HepG2 (cell line): ENCODE data around the gene LDHAL6B.

Experiments used
- CAMTA2 ChIP-seq: sonication (generic); formaldehyde crosslinking; IDR thresholded peaks from 2 replicates; pipeline ENCODE4 v1.4.0; 2020; ENCODE audit warnings: mild to moderate bottlenecking, missing genetic modification reagents, borderline replicate concordance
- CTCF ChIP-seq: sonication (generic); formaldehyde crosslinking; IDR thresholded peaks from 2 replicates; pipeline ENCODE4 v1.5.0; 2020; ENCODE audit warnings: mild to moderate bottlenecking, missing genetic modification reagents, moderate library complexity
- EZH2 ChIP-seq: conservative IDR thresholded peaks from 2 replicates; pipeline ENCODE4 v1.6.1; 2012; ENCODE audit warnings: mild to moderate bottlenecking, low read depth, low read length, moderate library complexity
- GABPA ChIP-seq, 2 experiments: IDR thresholded peaks; 2 replicates each; pipeline ENCODE4 v1.6.1; 2011 to 2016; ENCODE audit warnings: low read depth in 2 of 2, low read length in 1 of 2, missing biosample characterization in 1 of 2, missing genetic modification characterization in 1 of 2
- GTF2F1 ChIP-seq: fragments of 150-350 bp; IDR thresholded peaks from 2 replicates; pipeline ENCODE4 v1.6.1; 2014; ENCODE audit warnings: low read length
- TGIF2 ChIP-seq: IDR thresholded peaks from 2 replicates; pipeline ENCODE4 v1.6.1; 2016; ENCODE audit warnings: control low read depth, missing compliant biosample characterization
- YEATS4 ChIP-seq: sonication (generic); formaldehyde crosslinking; IDR thresholded peaks from 2 replicates; pipeline ENCODE4 v1.4.0; 2020; ENCODE audit warnings: missing genetic modification reagents, borderline replicate concordance
- ZBTB7A ChIP-seq: sonication (generic); formaldehyde crosslinking; IDR thresholded peaks from 2 replicates; pipeline ENCODE4 v1.8.0; 2022; ENCODE audit warnings: mild to moderate bottlenecking, missing genetic modification reagents
- ZKSCAN8 ChIP-seq: IDR thresholded peaks from 2 replicates; pipeline ENCODE4 v1.6.1; 2016; ENCODE audit warnings: borderline replicate concordance, missing genetic modification reagents, missing compliant biosample characterization
- ZNF207 ChIP-seq: fragments of 450-650 bp; IDR thresholded peaks from 2 replicates; pipeline ENCODE4 v1.6.1; 2016; ENCODE audit warnings: antibody characterized with exemption, borderline replicate concordance
- ZNF292 ChIP-seq: sonication (generic); formaldehyde crosslinking; IDR thresholded peaks from 2 replicates; pipeline ENCODE4 v1.8.1; 2022; ENCODE audit warnings: mild to moderate bottlenecking, low read depth, missing genetic modification reagents, borderline replicate concordance
- TF ChIP-seq, protein P1 (sequence below): sonication (generic); formaldehyde crosslinking; conservative IDR thresholded peaks from 2 replicates; pipeline ENCODE4 v1.4.0; 2020; ENCODE audit warnings: missing genetic modification reagents

DNA sequence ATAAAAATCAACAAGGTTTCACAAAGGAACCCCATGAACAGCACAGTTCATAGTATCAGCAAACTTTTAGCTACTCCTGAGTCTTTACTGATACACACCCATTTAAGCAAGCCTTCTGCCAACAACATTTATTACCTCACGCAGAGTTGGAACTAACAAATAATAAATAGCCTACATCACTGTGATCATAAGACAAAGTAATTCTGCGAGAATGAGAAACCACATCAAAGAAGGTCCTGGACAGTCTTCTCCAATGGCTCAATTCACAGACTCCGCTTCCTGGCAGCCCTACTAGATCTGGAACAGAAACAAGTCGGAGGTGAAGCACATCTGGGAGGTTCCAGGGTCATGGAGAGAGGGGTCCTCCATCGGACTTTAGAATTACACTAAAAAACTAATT, 37.0 kb downstream of the LDHAL6B start:
- no peak for TF ChIP-seq GABPA (IDR thresholded peaks at IDR 0.05; ENCODE audit: low read depth, low read length)
- TF ChIP-seq GABPA (CRISPR knock-in tag; IDR thresholded peaks at IDR 0.05; ENCODE audit: low read depth), result no peak
- TF ChIP-seq ZNF207, result no peak
- no peak for TF ChIP-seq ZBTB7A (CRISPR knock-in tag)
- TF ChIP-seq EZH2, result no peak
- TF ChIP-seq ZNF292, result no peak
- TF ChIP-seq CAMTA2 (CRISPR knock-in tag), result no peak
- no peak for TF ChIP-seq ZKSCAN8 (CRISPR knock-in tag)
- TF ChIP-seq, protein P1, sequence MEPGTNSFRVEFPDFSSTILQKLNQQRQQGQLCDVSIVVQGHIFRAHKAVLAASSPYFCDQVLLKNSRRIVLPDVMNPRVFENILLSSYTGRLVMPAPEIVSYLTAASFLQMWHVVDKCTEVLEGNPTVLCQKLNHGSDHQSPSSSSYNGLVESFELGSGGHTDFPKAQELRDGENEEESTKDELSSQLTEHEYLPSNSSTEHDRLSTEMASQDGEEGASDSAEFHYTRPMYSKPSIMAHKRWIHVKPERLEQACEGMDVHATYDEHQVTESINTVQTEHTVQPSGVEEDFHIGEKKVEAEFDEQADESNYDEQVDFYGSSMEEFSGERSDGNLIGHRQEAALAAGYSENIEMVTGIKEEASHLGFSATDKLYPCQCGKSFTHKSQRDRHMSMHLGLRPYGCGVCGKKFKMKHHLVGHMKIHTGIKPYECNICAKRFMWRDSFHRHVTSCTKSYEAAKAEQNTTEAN (CRISPR knock-in tag), result no peak
- TF ChIP-seq CTCF, result no peak
- TF ChIP-seq GTF2F1, result no peak
- no peak for TF ChIP-seq YEATS4
- TF ChIP-seq TGIF2, result no peak
